HL-60 (cell line): ENCODE measurements around the gene ERAP2.

Experiments
- DNase-seq, 2 experiments: peaks; one replicate each; pipeline ENCODE4 v3.0.0-alpha.2; 2010 to 2020; ENCODE audit warnings: low read depth in 1 of 2, low spot score in 1 of 2
- H3K27ac ChIP-seq: fragments of 250-450 bp; sonication (Bioruptor Pico); replicated peaks from 2 replicates; pipeline ENCODE4 v1.5.1; 2020; ENCODE audit warnings: mild to moderate bottlenecking, moderate library complexity
- H3K27me3 ChIP-seq: fragments of 250-450 bp; sonication (Bioruptor Pico); 2 replicates; pipeline ENCODE4 v1.5.1; 2021; ENCODE audit warnings: mild to moderate bottlenecking, moderate library complexity; ENCODE audit not compliant: insufficient read depth, poor library complexity, severe bottlenecking
- H3K4me3 ChIP-seq: replicated peaks from 2 replicates; pipeline ENCODE4 v1.5.1; 2011; ENCODE audit warnings: mild to moderate bottlenecking, control low read depth, low read length; ENCODE audit not compliant: insufficient read depth
- CTCF ChIP-seq: IDR thresholded peaks from one replicate; pipeline ENCODE4 v1.5.1; 2011; ENCODE audit warnings: low read length, control low read depth, inconsistent platforms; ENCODE audit not compliant: insufficient read depth
- GABPA ChIP-seq: IDR thresholded peaks from 2 replicates; pipeline ENCODE4 v1.6.1; 2012; ENCODE audit warnings: low read depth
- POLR2AphosphoS5 ChIP-seq: IDR thresholded peaks from 2 replicates; pipeline ENCODE4 v1.6.1; 2012; ENCODE audit warnings: low read depth
- REST ChIP-seq: IDR thresholded peaks from 2 replicates; pipeline ENCODE4 v1.6.1; 2012; ENCODE audit warnings: low read depth; ENCODE audit not compliant: insufficient replicate concordance
- SPI1 ChIP-seq: IDR thresholded peaks from 2 replicates; pipeline ENCODE4 v1.6.1; 2012; ENCODE audit warnings: low read depth, mild to moderate bottlenecking, borderline replicate concordance

The ERAP2 gene

GRCh38 chr5:96835791-96836191 is 40.5 kb upstream of the ERAP2 start:
- Histone ChIP-seq H3K27me3 (no peaks in the 10 kb centered on the region), H3K4me3 (no peak overlapping the region), H3K27ac (no peak overlapping the region)
- no peak for TF ChIP-seq REST
- no peak for TF ChIP-seq POLR2AphosphoS5
- no peak for TF ChIP-seq GABPA
- TF ChIP-seq SPI1 = no peak
- TF ChIP-seq CTCF = no peak
- DNase-seq = no peak

GRCh38 chr5:96836817-96837216 is 39.5 kb upstream of the ERAP2 start:
- TF ChIP-seq CTCF (no peak), SPI1 (no peak), REST (no peak), POLR2AphosphoS5 (no peak), GABPA (no peak)
- Histone ChIP-seq H3K27me3 (no peaks in the 10 kb centered on the region), H3K27ac (no peak overlapping the region), H3K4me3 (no peak overlapping the region)
- no peak for DNase-seq

- no peak for DNase-seq
- Histone ChIP-seq H3K4me3 (no peak overlapping the region), H3K27ac (no peak overlapping the region), H3K27me3 (no peaks in the 10 kb centered on the region)
- TF ChIP-seq REST = no peak
- TF ChIP-seq SPI1 = no peak
- no peak for TF ChIP-seq GABPA
- no peak for TF ChIP-seq CTCF
Measured at GRCh38 chr5:96837303-96837702, 39.0 kb upstream of the ERAP2 start.
